HG03280 (cell line): Measurements from ENCODE around the gene LARP4B.

Source experiments
- ATAC-seq: cut with Tn5 transposase; IDR thresholded peaks from one replicate; pipeline ENCODE4 v1.9.1; 2021; ENCODE audit warnings: mild to moderate bottlenecking, moderate library complexity; ENCODE audit not compliant: unreplicated experiment

Gene LARP4B

DNA sequence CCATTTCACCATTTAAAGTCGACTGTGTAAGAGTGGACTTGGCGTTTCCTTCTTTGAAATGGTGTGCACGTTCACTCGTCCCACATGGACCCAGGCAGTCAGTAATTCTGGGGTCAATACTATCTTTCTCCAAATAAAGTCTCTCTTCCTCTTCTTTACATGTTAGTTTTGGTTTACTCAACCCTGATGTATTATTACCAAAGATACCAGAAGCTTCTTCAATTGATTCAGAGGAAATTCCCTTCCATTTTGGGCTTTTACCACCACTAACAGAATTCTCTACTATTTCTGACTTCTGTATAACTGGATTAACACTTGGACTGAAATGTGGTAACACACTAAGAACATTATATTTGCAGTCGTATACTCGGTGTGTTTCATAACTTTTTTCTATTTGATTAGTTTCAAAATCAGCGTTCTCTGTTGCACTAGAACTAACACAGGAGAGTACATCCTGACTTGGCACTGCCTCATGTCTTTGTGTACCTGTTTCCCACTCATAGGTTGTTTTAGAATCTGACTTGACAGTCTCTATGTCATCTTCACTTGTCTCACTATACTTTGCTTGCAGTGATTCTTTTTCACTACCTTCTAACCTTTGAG lies 60.8 kb downstream of the LARP4B start:
- no peak for ATAC-seq

DNA sequence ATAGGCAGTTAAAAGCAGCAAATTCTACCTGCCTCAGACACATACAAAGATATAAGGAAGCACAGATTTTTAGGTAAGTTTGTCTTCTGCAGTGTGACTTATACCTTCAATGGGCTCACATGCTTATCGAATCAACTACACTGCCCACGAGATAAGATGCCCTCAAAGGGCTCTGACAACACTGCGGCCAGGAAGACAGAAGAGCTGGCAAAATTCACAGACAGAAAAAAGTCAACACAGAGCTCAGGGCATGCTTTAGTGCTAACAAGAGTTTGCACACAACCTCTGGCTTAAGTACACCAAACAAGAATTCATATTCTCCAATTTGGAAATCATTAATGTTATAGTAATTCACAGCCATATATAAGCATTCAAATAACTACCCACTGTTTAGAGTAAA lies 62.3 kb downstream of the LARP4B start:
- no peak for ATAC-seq

DNA sequence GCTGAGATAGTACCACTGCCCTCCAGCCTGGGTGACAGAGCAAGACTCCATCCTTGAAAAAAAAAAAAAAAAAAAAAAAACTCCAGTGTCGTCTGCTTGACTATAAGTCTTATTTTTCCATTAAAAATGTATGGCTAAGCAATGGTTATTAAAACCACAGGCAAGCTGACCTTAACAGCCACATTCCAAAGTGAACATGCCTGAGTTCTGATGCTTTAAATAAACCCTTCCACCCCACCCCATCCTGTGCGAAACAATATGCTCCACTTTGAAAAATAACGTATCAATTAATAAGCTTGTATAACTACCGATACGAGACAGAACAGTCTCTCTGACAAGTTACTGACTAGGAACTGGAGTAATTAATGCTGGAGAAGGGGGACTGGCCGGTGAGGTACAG lies 63.7 kb downstream of the LARP4B start:
- ATAC-seq = no peak

DNA sequence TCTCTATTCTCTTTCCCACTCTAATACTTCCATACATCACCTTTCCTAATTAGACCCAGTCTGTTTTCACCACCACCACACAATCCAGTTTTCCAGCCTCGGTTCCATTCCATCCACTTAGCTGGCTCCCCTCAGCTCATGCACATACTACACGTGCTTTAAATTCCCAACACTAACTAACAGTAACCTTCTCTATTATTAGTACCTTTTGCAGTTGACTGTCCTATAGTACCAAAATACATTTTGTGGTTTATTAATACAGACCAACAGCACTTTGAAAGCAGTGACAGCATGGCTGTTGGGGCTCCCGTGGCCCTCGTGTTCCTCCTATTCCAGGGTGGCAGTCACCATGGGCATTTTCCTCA lies 64.9 kb downstream of the LARP4B start:
- no peak for ATAC-seq

DNA sequence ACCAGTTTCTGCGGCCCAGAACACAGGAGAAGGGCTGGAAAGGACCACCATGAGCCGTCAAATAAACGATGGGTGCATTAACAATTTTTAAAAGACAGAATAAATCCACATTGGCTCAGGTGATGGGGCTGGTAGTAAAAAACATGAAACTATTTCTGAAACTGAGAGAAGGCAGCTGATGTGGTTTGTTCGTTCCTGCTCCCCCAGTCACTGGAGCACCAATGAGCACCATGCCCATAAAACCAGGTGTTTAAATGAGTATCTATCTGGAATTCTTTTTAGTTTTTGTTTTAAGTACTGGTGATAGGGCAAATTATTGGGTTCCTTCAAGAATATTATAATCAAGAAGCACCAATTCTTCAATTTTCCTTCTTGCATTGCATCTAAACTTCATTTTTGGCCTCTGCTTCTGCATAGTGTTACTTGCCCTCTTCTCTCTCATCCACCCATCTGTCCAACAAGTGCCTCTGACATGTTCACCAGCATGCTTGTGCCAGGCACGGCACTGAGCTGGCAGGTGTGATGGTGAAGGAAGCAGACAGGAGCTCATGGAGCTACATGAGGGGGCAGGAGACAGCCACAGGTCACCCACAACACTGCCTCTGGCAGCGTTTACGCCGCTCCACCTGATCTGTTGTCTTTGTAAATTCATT lies 65.5 kb downstream of the LARP4B start:
- ATAC-seq = no peak

DNA sequence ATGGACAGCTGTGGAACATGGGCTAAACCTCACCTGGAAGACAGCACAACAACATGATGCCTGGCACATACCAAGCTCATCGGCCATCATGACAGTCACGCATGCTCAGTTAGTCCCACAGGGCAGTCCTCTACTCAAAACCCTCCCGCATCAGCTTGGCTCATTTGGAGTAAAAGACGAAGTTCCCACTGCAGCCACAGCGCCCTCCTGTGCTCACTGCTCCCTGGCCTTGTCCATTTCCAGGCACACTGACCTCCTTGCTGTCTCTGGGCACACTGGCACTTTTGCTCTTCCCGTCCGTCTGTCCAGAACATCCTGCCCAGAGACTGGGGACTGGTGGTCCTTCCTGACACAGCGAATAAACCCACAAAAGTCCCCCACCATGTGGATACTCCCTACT lies 66.2 kb downstream of the LARP4B start:
- ATAC-seq = no peak

DNA sequence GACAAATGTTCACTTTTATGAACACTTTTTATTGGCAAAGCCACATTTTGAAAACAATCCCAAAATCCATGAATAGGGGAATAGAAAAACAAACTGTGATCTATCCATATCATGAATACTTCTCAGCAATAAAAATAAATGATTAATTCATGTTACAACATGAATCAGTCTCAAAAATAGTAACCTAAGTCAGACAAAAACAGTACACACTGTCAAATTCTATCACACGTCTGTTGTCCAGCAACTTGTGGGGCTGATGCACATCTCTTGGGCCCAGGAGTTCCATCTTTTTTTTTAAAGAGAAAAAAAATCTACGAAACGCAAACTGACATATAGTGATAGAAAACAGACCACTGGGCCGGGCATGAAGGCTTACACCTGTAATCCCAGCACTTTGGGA lies 71.0 kb downstream of the LARP4B start:
- ATAC-seq = no peak

DNA sequence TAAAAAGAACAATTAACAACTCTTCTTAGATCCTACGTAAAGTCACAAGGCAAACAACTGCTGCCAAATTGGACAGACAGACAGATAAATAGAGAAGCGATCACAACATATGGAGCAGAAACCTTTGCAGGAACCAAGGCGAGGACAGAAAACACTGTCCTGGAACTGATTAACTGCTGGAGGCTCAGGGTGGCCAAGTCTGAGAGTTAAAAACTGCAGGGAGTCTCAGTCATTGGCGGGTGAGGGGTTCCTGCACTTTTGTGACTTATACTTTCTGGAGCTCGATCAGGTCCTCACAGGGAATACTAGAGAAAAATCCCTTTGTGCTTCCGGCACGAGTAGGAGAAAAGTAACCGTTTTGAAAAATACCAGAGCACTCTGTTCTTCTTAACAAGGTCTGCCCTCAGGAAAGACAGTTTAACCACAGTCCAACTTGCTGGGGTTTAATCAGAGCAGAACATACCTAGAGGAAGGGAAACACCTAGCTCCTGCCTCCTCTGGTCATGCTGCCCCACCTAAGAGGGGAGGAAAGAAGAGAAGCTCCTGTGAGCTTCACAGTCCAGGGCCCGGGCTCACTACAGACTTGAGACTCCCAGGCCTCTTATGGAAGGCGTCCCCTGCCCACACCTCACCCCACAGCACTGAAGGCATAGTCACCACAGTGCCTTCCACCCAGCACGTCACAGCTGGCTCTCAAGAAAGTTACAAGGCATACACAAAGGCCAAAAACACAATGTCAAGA lies 74.9 kb downstream of the LARP4B start:
- no peak for ATAC-seq

DNA sequence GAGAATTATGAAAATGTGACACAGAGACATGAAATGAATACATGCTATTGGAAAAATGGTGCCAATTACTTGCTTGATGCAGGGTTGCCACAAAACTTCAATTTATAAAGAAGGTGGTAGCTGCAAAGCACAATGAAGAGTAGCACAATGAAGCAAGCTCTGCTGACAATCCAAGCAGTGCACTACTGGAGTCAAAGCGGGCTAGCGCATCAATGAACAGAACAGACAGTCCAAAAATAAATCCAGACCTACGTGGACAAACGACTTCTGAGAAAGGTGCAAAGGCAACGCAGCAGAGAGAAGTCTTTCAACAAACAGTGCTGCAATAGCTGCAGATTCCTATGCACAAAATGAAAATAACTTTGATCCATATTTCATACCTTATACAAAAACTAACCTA lies 75.8 kb downstream of the LARP4B start:
- no peak for ATAC-seq

DNA sequence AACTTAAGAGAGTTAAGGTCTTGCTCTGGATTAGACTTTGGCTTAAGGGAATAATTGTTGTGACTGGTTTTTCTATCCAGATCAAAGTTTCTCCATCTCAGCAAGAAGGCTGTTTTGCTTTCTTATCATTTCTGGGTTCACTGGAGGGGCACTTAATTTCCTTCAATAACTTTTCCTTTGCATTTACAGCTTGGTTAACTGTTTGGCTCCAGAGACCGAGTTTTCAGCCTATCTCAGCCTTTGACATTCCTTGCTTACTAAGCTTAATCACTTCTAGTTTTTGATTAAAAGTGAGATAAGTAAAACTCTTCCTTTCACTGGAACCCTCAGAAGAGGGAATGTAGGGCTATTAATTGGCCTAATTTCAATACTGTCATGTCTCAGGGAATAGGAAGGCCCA lies 76.4 kb downstream of the LARP4B start:
- ATAC-seq = no peak

DNA sequence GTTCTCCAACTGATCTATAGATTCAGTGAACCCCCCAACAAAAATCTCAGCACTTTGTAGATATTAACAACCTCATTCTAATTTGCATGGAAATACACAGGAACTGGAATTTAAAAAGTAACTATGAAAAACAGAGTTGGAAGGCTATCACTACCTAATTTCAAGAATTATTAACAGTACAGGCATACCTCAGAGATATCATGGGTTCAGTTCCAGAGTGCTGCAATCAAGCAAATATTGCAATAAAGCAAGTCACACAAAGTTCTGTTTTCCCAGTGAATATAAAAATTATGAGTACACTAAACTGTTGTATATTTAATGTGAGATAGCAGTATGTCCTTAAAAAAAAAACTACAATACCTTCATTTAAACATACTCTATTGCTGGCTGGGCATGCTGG lies 78.5 kb downstream of the LARP4B start:
- ATAC-seq = no peak

DNA sequence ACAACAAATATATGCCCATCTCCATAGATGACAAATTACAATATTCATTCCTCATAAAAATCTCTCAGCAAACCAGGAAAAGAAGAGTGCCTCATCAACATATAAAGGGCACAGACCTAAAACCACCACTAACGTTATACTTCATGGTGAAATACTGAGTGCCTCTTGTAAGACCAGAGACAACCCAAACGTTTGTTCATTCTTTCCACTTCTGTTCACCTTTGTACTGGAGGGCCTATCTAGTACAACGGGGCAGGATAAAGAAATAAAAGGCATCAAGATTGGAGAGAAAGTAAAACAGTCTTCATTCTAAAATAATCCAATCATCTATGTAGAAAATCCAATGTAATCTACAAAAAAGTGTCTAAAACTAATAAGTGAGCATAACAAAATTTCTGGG lies 79.1 kb downstream of the LARP4B start:
- peak; percentile 30 for ATAC-seq

DNA sequence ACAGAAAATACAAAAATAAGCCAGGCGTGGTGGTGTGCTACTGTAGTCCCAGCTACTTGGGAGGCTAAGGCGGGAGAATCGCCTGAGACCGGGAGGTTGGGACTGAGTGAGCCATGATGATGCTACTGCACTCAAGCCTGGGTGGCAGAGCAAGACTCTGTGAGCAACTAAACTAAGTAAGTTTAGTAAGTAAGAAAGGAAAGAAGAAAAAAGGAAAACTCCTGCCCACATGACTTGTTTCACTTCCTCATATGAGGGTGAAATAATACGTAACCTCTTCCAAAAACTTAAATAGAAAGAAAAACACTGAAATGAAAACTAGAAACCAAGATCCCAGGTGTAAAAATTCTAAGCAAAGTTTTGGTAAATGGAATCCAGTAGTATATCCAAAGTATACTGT lies 79.6 kb downstream of the LARP4B start:
- peak; percentile 89 for ATAC-seq

DNA sequence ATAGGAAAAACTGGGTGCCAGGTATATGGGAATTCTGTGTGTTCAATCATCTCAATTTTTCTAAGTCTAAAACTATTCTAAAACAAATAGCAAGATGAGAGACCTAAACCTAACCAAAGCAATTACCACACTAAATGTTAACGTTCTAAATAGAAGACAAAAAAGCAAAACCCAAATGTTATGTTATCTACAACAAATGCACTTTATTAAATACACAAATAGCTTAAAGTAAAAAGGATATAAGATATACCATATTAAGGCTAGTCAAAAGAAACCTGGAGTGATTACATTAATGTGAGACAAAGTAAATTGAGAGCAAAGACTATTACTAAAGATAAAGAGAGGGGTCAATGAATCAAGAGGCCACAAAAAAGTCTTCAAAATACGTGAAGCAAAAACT lies 81.4 kb downstream of the LARP4B start:
- ATAC-seq = no peak

DNA sequence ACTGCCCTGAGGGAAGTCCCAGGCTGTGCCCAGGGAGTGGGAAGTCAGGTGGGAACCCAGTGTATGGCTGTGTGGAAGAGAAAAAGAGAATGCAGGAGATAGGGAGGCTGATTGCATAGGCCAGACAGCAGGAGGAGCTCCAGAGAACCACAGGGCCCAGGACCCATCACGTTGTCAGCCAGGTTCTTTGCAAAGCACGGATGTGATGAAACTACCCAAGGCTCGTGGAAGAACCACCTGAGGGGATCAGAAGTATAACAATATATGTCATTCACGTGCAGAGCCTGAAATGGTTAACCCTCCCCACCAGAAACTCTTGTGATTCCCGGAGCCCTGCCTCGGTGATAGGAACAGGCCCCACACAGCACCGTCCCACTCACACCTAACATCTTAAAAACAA lies 83.6 kb downstream of the LARP4B start:
- ATAC-seq = no peak

DNA sequence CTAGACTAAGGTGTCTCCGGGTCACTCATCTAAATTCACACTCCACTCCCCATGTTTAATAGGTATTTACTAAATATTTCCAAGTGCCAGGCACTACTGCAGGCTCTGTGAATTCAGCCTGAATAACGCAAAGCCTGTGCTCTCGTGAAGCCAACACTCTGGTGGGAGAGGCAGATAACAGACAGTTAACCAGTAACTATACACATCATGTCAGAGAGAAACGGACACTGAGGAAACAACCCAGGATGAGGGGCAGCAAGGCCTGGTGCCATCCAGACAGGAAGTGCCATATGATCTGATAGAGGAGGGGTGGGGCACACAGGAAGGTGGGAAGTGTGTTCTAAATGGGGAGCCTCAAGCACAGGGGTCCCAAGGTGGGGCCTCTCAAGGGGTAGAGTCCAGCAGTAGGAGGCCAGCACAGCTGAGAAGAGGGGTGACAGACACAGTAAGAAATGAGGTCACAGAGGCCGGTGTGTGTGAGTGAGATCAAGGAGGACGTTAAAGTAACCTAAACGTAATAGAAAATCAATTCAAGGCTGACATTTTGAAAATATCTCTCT lies 85.3 kb downstream of the LARP4B start:
- ATAC-seq = no peak

DNA sequence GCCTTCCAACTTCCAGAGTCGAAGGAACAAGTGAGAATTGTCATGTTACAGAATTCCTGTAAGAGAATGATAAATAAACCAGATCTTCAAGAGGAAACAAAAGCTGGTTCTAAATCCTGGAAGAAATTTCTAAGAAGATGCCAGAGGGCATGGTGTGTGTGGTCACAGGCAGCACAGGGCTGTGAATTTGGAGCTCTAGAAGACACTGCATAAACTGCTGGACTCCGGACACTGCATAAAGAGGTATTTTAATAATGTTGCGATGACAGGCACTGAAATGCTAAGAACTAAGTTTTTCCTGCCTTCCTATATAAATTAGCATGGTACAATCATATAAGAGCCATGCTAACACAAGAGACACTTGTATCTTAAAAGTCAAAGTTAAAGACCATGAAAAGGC lies 86.0 kb downstream of the LARP4B start:
- ATAC-seq = no peak

DNA sequence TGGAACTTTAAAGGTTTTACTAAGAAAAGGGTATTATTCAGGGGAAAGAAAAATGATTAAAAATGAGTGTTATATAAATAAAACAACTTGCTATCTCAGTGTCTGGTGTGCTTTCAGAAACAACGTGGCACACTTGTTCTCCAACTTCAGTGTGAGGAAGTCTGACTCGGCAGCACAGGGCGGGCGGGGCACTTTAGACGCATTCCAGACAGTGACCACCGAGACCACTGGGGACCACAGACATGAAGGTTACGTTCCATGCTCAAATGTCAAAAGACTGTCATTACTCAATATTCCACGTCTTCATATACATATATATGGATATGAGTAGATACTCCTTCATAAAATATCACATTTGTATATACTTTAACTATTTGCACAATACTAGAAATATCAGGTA lies 87.0 kb downstream of the LARP4B start:
- no peak for ATAC-seq

DNA sequence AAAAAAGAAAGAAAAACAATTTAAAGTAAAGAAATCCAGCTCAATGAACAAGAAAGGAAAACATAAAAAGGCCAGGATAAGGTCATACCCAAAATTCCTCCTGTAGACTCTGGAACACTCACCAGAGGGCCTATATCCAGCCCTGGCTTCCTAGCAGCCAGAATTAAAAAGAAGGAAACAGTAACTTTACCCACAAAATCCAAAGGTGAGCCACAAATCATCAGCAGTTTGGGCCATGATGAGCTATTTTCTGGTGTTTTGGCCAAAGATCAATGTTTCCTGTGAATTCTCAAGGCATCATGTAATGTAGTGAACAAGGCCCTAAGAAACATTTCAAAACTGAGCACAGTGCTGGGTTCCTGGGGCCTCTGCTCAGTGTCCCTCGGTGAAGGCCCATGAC lies 87.8 kb downstream of the LARP4B start:
- no peak for ATAC-seq

DNA sequence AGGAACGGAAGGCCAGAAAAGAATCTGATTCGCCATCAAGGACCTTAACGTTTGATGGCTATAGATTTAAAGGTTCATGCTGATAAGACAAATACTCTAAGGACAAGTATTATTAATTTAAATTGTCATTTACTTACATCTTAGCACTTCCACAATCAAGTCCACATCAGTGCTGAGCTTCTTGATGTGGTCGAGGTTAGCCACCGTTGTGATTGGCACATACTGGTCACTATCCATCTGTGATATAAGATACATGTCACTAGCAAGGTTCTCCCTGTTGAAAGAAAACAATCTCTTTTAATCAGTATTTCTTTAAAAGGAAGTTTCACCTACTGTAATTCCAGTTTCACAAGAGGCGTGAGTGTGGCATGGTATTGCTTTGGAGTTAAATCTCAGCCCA lies 88.7 kb downstream of the LARP4B start:
- no peak for ATAC-seq

DNA sequence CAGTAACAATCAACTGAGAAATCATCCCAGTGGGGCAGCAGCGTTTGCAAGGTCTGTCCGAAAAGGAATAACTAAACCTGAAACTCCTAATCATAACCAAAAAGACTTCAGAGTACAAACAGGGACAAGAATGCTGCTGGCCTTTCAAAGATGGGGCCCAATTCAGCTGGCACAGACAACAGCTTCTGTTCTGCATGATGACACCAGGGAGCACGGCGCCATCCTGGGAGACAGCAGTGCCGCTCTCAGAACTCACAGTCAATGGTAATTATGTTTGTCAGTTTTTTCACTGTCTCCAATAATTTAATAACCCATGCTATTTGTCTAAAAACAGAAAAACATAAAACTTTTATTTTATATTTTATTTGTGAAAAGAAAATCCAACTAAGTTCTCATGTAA lies 90.0 kb downstream of the LARP4B start:
- ATAC-seq = no peak

DNA sequence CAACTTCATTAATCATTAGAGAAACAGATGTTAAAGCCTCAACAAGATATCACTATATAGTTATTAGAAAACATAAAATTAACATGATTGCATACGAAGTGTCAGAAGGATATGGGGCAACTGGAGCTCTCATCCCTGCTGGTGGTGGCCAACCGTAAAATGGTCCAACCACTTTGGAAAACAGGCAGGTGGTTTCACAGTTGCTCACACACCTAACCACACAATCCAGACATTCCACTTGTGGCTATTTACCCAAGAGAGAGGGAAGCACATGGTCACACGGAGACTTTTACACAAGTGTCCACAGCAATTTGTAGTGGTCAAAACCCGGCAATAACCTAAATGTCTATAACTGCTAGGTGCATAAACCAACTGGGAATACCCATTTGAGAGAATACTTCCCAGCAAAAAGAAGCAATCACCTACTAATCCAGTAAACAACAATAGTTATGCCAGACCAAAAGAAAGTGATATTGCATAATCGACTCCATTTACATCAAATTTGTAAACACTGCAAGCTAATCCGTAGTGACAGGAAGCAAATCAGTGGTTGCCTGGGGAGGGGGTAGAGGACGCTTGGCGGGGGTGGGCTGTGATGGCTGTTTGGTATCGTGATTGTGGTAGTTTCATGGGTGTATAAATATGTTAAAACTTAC lies 91.8 kb downstream of the LARP4B start:
- no peak for ATAC-seq
